Measurements from ENCODE around the gene SPOCK3.

The SPOCK3 gene

GRCh38 chr4:166991006-166991561 lies 243.2 kb downstream of the SPOCK3 start:
- no peaks in the 10 kb centered on the region for H3K36me3 Mint-ChIP-seq (ENCODE audit: low read depth)
- no peak overlapping the region for H3K4me3 Mint-ChIP-seq
- no peak overlapping the region for H3K27ac Mint-ChIP-seq
- TF ChIP-seq CTCF (IDR thresholded peaks at IDR 0.05), result no peak
- peaks cover 10% of the 10 kb centered on the region for H3K4me1 Mint-ChIP-seq
- no peaks in the 10 kb centered on the region for H3K27me3 Mint-ChIP-seq (ENCODE audit: low read depth, poor library complexity)
- H3K9me3 Mint-ChIP-seq, result no peaks in the 10 kb centered on the region
- DNase-seq, result no peak

GRCh38 chr4:166989886-166990285 lies 244.4 kb downstream of the SPOCK3 start:
- H3K4me1 Mint-ChIP-seq, result peaks cover 10% of the 10 kb centered on the region
- H3K27me3 Mint-ChIP-seq (ENCODE audit: low read depth, poor library complexity), result no peaks in the 10 kb centered on the region
- H3K36me3 Mint-ChIP-seq (ENCODE audit: low read depth), result no peaks in the 10 kb centered on the region
- H3K27ac Mint-ChIP-seq, result no peak overlapping the region
- no peak for TF ChIP-seq CTCF (IDR thresholded peaks at IDR 0.05)
- no peak overlapping the region for H3K4me3 Mint-ChIP-seq
- DNase-seq, result no peak
- no peaks in the 10 kb centered on the region for H3K9me3 Mint-ChIP-seq

- Mint-ChIP-seq H3K27ac (no peak overlapping the region), H3K4me3 (no peak overlapping the region), H3K27me3 (ENCODE audit: low read depth, poor library complexity) (no peaks in the 10 kb centered on the region), H3K36me3 (ENCODE audit: low read depth) (no peaks in the 10 kb centered on the region), H3K4me1 (no peaks in the 10 kb centered on the region), H3K9me3 (no peaks in the 10 kb centered on the region)
- no peak for DNase-seq
- no peak for TF ChIP-seq CTCF (IDR thresholded peaks at IDR 0.05)
Measured at GRCh38 chr4:166987026-166987425, 247.3 kb downstream of the SPOCK3 start.

- no peaks in the 10 kb centered on the region for H3K27me3 Mint-ChIP-seq (ENCODE audit: low read depth, poor library complexity)
- DNase-seq, result no peak
- H3K9me3 Mint-ChIP-seq, result no peaks in the 10 kb centered on the region
- H3K27ac Mint-ChIP-seq, result no peak overlapping the region
- no peaks in the 10 kb centered on the region for H3K36me3 Mint-ChIP-seq (ENCODE audit: low read depth)
- no peak overlapping the region for H3K4me3 Mint-ChIP-seq
- TF ChIP-seq CTCF (IDR thresholded peaks at IDR 0.05), result no peak
- peaks cover 10% of the 10 kb centered on the region for H3K4me1 Mint-ChIP-seq
Measured at GRCh38 chr4:166981847-166982246, 252.4 kb downstream of the SPOCK3 start.

GRCh38 chr4:166980419-166980818 lies 253.9 kb downstream of the SPOCK3 start:
- H3K9me3 Mint-ChIP-seq, result no peaks in the 10 kb centered on the region
- no peak overlapping the region for H3K27ac Mint-ChIP-seq
- no peak overlapping the region for H3K4me3 Mint-ChIP-seq
- TF ChIP-seq CTCF (IDR thresholded peaks at IDR 0.05), result no peak
- H3K4me1 Mint-ChIP-seq, result peaks cover 10% of the 10 kb centered on the region
- no peak for DNase-seq
- no peaks in the 10 kb centered on the region for H3K27me3 Mint-ChIP-seq (ENCODE audit: low read depth, poor library complexity)
- no peaks in the 10 kb centered on the region for H3K36me3 Mint-ChIP-seq (ENCODE audit: low read depth)

GRCh38 chr4:166977596-166977995 lies 256.7 kb downstream of the SPOCK3 start:
- Mint-ChIP-seq H3K27ac (no peak overlapping the region), H3K4me1 (peaks cover 10% of the 10 kb centered on the region), H3K36me3 (ENCODE audit: low read depth) (no peaks in the 10 kb centered on the region), H3K4me3 (no peak overlapping the region), H3K27me3 (ENCODE audit: low read depth, poor library complexity) (no peaks in the 10 kb centered on the region), H3K9me3 (no peaks in the 10 kb centered on the region)
- DNase-seq, result no peak
- TF ChIP-seq CTCF (IDR thresholded peaks at IDR 0.05), result no peak
